ENCODE results near the gene CYP51A1. TPM values are rescaled to one million over a fixed set of nuclear protein-coding genes. Genes with fewer than 3 reads are reported as not detected.

The CYP51A1 gene
- total RNA-seq, 1 donor from 2014 or later, result 49.2 TPM

- H3K4me3 Mint-ChIP-seq (ENCODE audit: unreplicated experiment), result peak overlapping the region; percentile 14
- peaks cover 18% of the 10 kb centered on the region for H3K36me3 Mint-ChIP-seq (ENCODE audit: unreplicated experiment)
- no peak for DNase-seq (ENCODE audit: extremely low spot score, unreplicated experiment)
- no peaks in the 10 kb centered on the region for H3K27me3 Mint-ChIP-seq (ENCODE audit: unreplicated experiment)
- TF ChIP-seq, protein P1, sequence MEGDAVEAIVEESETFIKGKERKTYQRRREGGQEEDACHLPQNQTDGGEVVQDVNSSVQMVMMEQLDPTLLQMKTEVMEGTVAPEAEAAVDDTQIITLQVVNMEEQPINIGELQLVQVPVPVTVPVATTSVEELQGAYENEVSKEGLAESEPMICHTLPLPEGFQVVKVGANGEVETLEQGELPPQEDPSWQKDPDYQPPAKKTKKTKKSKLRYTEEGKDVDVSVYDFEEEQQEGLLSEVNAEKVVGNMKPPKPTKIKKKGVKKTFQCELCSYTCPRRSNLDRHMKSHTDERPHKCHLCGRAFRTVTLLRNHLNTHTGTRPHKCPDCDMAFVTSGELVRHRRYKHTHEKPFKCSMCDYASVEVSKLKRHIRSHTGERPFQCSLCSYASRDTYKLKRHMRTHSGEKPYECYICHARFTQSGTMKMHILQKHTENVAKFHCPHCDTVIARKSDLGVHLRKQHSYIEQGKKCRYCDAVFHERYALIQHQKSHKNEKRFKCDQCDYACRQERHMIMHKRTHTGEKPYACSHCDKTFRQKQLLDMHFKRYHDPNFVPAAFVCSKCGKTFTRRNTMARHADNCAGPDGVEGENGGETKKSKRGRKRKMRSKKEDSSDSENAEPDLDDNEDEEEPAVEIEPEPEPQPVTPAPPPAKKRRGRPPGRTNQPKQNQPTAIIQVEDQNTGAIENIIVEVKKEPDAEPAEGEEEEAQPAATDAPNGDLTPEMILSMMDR (IDR thresholded peaks at IDR 0.05), result no peak
- H3K27ac Mint-ChIP-seq (ENCODE audit: unreplicated experiment), result no peak overlapping the region
- peaks cover 37% of the 10 kb centered on the region for H3K4me1 Mint-ChIP-seq (ENCODE audit: unreplicated experiment)
- no peaks in the 10 kb centered on the region for H3K9me3 Mint-ChIP-seq (ENCODE audit: unreplicated experiment)
These were observed 2.4 kb downstream of the CYP51A1 start for GRCh38 chr7:92131764-92132330.

DNA sequence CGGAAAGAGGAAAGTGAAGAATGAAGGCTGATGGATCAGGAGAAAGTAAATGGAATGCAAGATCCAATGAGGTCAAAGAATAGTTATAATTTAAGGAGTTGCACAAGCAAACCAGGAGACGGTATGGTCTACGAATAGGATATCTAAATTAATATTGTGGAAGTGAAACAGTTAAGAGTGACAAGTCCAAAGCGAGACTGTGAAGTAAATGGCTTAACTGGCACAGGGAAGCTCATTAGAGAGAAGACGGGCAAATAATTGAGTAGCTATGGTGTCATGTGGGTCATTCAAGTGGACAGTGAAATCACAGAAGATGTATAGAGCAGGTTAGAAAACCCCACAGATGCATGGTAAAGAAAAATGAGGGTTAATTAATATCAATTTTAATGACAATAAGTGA, 3.2 kb downstream of the CYP51A1 start:
- DNase-seq (ENCODE audit: extremely low spot score, unreplicated experiment), result no peak
- Mint-ChIP-seq H3K9me3 (ENCODE audit: unreplicated experiment) (no peaks in the 10 kb centered on the region), H3K36me3 (ENCODE audit: unreplicated experiment) (peaks cover 20% of the 10 kb centered on the region), H3K4me1 (ENCODE audit: unreplicated experiment) (peaks cover 37% of the 10 kb centered on the region), H3K4me3 (ENCODE audit: unreplicated experiment) (no peak overlapping the region), H3K27me3 (ENCODE audit: unreplicated experiment) (no peaks in the 10 kb centered on the region), H3K27ac (ENCODE audit: unreplicated experiment) (no peak overlapping the region)
- TF ChIP-seq, protein P1 (IDR thresholded peaks at IDR 0.05), result no peak

DNA sequence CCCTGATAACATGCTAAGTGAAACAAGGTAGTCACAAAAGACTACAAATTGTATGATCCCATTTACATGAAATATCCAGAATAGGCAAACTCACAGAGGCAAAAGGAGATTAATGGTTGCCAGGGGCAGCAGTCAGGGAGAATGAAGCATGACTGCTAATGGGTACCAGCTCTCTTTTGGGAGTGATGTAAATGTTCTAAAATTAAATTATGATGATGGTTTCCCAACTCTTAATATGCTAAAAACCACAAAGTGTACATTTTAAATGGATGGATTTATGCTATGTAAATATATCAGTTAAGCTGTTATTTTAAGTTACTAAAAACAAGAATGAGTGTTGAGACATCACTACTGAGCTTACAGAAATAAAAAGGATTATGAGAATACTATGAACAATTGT, 12.6 kb downstream of the CYP51A1 start:
- peaks cover 57% of the 10 kb centered on the region for H3K36me3 Mint-ChIP-seq (ENCODE audit: unreplicated experiment)
- no peaks in the 10 kb centered on the region for H3K27me3 Mint-ChIP-seq (ENCODE audit: unreplicated experiment)
- TF ChIP-seq, protein P1 (IDR thresholded peaks at IDR 0.05), result no peak
- H3K4me3 Mint-ChIP-seq (ENCODE audit: unreplicated experiment), result no peak overlapping the region
- H3K9me3 Mint-ChIP-seq (ENCODE audit: unreplicated experiment), result peaks cover 29% of the 10 kb centered on the region
- DNase-seq (ENCODE audit: extremely low spot score, unreplicated experiment), result no peak
- no peak overlapping the region for H3K27ac Mint-ChIP-seq (ENCODE audit: unreplicated experiment)
- peaks cover 23% of the 10 kb centered on the region for H3K4me1 Mint-ChIP-seq (ENCODE audit: unreplicated experiment)

DNA sequence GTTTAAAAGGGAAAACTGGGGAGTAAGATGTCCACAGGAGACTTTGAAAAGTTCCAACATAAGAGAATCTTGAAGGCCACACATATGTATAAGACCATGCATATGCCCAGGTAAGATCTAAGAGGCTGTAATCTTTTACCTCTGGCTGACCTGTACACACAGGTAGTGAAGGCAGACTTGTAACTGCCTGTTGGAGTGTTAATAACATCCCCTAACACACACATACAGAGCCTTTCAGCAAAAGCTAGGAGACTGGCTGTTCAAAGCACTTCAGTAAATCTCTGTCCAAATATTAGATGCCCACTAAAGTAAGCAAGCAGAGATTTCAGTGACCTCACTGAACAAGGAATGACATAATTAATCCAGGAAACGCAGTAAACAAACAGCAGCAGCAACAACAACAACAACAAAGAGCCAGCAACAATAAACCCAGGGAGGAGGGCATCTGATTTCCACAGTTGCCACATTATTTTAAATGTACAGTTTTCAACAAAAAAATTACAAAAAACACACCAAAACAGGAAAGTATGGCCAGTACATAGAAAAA, 15.0 kb downstream of the CYP51A1 start:
- Mint-ChIP-seq H3K27me3 (ENCODE audit: unreplicated experiment) (no peaks in the 10 kb centered on the region), H3K36me3 (ENCODE audit: unreplicated experiment) (peaks cover 65% of the 10 kb centered on the region), H3K27ac (ENCODE audit: unreplicated experiment) (peak overlapping the region; percentile 86), H3K9me3 (ENCODE audit: unreplicated experiment) (peaks cover 29% of the 10 kb centered on the region), H3K4me3 (ENCODE audit: unreplicated experiment) (peak overlapping the region; percentile 50), H3K4me1 (ENCODE audit: unreplicated experiment) (peaks cover 23% of the 10 kb centered on the region)
- TF ChIP-seq, protein P1 (IDR thresholded peaks at IDR 0.05), result no peak
- no peak for DNase-seq (ENCODE audit: extremely low spot score, unreplicated experiment)

GRCh38 chr7:92116949-92117348, 17.3 kb downstream of the CYP51A1 start:
- TF ChIP-seq, protein P1 (IDR thresholded peaks at IDR 0.05), result no peak
- DNase-seq (ENCODE audit: extremely low spot score, unreplicated experiment), result no peak
- Mint-ChIP-seq H3K9me3 (ENCODE audit: unreplicated experiment) (peaks cover 20% of the 10 kb centered on the region), H3K36me3 (ENCODE audit: unreplicated experiment) (peaks cover 64% of the 10 kb centered on the region), H3K27me3 (ENCODE audit: unreplicated experiment) (no peaks in the 10 kb centered on the region), H3K27ac (ENCODE audit: unreplicated experiment) (no peak overlapping the region), H3K4me1 (ENCODE audit: unreplicated experiment) (peaks cover 23% of the 10 kb centered on the region), H3K4me3 (ENCODE audit: unreplicated experiment) (no peak overlapping the region)

Measured in osteocyte (in vitro differentiated cells).